T47D (cell line): ENCODE data around the gene PHGDH.

ENCODE experiments used
- DNase-seq, 2 experiments: peaks; one replicate each; pipeline versions ENCODE4 v3.0.0 to v3.0.0-alpha.2; 2011 to 2012; ENCODE audit warnings: low read depth in 1 of 2, low spot score in 1 of 2
- JUND ChIP-seq: IDR thresholded peaks from 2 replicates; pipeline ENCODE4 v1.6.1; 2012; ENCODE audit warnings: low read depth
- in situ Hi-C: cut with HindIII; loops from 2 replicates; pipeline ENCODE4 v1.10.0; 2016; ENCODE audit warnings: low sequenced_read_pairs, low pct_unique_long_range_greater_than_20kb

PHGDH gene

GRCh38 chr1:119768778-119769177, 57.0 kb downstream of the PHGDH start, which contains the start of gene HMGCS2:
HMGCS2 (minus strand) TSS chr1:119768905; CDS start chr1:119768844, 61 bp downstream.
- DNase-seq: no peak
- in situ Hi-C loops: no loop called here
- no peak for TF ChIP-seq JUND

DNA sequence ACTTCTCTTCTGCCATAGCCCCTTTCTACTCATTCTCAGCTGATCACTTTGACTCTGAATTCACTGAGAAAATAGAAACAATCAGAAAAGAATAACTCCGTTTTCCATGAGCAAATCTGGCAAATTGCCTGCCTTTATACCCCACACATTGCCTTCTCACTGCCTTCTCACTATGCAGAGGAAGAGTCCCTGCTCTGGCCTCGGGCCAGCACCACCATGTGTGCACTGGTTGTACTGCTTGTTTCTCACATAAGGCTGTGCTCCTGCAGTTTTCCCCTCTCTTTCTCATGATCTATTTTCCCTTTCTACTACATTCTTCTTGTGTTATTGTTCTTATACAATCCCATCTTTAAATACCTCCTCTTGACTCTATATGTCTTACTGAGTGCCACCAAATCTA, 59.3 kb downstream of the PHGDH start:
- no peak for DNase-seq
- no peak for TF ChIP-seq JUND
- in situ Hi-C loops: no loop called here

DNA sequence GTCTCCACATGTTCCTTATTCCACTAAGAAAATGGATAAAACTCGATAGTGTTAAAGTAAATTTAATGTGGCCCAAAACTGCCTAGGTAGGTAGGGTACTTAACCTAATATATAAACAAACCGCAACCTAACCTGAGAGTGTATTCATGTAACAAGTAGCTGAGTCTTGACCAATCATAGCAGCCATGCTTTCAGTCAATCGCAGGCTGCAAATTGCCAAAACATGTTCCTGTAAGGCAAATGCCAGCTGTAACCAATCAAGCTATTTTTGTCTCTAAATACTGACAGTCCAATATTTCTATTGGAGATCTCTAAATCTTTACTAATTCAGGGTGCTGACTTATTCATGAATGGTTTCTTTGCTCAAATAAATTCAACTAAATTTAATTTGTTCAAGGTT, 60.0 kb downstream of the PHGDH start:
- no peak for TF ChIP-seq JUND
- DNase-seq: no peak
- in situ Hi-C loops: no loop called here

- in situ Hi-C loops: no loop called here
- DNase-seq: no peak
- no peak for TF ChIP-seq JUND
Observed at GRCh38 chr1:119772298-119772697, 60.6 kb downstream of the PHGDH start.

DNA sequence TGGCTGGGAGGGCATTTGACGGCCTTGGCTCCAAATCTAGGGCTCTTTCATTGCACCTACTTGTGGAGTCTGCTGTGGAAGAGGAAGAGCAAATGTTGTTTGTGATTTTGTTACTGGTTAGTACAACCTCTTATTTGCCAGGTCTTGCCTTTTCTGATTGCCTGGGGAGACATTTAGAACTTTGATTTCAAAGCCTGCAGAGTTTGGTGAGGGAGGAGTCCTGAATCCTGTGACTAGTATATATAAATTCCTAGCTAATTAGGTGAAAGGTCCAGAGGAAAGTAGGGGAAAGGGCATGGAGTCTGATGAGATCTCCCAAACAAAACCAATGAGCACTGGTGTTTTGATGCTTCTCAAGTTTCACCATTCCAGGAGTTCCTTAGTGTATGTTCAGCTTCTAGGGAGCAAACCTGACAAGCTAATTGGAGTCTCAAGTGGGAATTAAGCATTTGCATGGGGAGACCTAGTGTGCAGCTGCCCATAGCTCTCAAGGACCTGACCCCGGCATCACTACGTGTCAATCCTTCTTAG, 62.0 kb downstream of the PHGDH start:
- peak in 1 of 2 experiments; percentile 73 for DNase-seq
- TF ChIP-seq JUND: no peak
- in situ Hi-C loops: no loop called here

- no peak for TF ChIP-seq JUND
- in situ Hi-C loops: no loop called here
- DNase-seq: no peak
Observed at GRCh38 chr1:119774746-119775490, 63.2 kb downstream of the PHGDH start.

- TF ChIP-seq JUND: no peak
- in situ Hi-C loops: no loop called here
- no peak for DNase-seq
Observed at GRCh38 chr1:119778359-119778758, 66.6 kb downstream of the PHGDH start.

GRCh38 chr1:119778886-119779560, 67.3 kb downstream of the PHGDH start:
- in situ Hi-C loops: no loop called here
- no peak for TF ChIP-seq JUND
- DNase-seq: no peak

DNA sequence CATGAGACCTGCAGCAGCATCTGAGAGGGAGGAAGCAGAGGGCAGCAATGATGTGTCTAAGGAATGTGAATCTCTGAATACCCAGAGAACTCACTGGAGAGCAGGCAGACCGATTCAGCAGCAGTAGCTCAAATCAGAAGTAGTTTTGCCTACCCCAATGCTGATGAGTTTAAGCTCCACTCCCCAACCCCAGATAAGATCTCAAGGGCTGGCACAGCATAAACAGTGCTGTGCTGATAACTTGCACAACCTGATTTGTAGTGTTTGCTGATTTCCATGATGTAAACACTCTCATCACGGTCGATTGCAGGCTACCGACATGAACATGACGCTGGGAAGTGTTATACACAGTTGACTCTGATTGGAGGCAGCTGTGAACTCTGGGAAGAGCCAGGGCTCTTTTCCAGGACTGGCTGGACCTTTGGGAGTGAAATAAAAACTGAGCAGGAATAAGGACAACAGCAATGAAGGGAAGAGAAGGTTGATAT, 68.2 kb downstream of the PHGDH start:
- DNase-seq: peak in 1 of 2 experiments; percentile 60
- no peak for TF ChIP-seq JUND
- in situ Hi-C loops: no loop called here

- DNase-seq: no peak
- in situ Hi-C loops: no loop called here
- TF ChIP-seq JUND: no peak
Observed at GRCh38 chr1:119781434-119782210, 69.9 kb downstream of the PHGDH start.

GRCh38 chr1:119782631-119783325, 71.0 kb downstream of the PHGDH start:
- in situ Hi-C loops: no loop called here
- peak in 1 of 2 experiments; percentile 73 for DNase-seq
- no peak for TF ChIP-seq JUND
